GM12878 (cell line): ENCODE results near the gene FGF12. TPM values are rescaled to one million over a fixed set of nuclear protein-coding genes. Genes with fewer than 3 reads are reported as not detected.

Experiments used
- ATAC-seq: fragments of 200-7000 bp; cut with Tn5 transposase; 3 replicates; pipeline ENCODE4 v1.9.1; 2020; ENCODE audit warnings: mild to moderate bottlenecking, moderate library complexity
- BruUV-seq: library from RNA; stranded (reverse); fragments of 400-500 nt; replicated peaks from 2 replicates; lab custom pipeline; 2021; lab: Mats Ljungman, UMichigan
- CTCF ChIA-PET: fragments of 300-600 bp; sonication (Branson Sonifier 250); formaldehyde crosslinking; extraction: SDS; loops from one replicate; lab custom pipeline; 2021; ENCODE audit warnings: inconsistent platforms; lab: Yijun Ruan, JAX
- POLR2A ChIA-PET: fragments of 350-600 bp; formaldehyde crosslinking; extraction: SDS; loops from one replicate; lab custom pipeline; 2021; ENCODE audit warnings: inconsistent platforms; lab: Charles Lee
- RAD21 ChIA-PET: fragments of 300-600 bp; sonication (Branson Sonifier 250); formaldehyde crosslinking; loops from one replicate; lab custom pipeline; 2023; ENCODE audit warnings: antibody characterized with exemption; ENCODE audit not compliant: unreplicated experiment; lab: Charles Lee
- SMC1A ChIA-PET: fragments of 300-600 bp; sonication (Branson Sonifier 250); formaldehyde crosslinking; loops from one replicate; lab custom pipeline; 2023; ENCODE audit not compliant: unreplicated experiment, uncharacterized antibody; lab: Charles Lee
- DNase-seq: peaks from one replicate; pipeline ENCODE4 v3.0.0-alpha.2; 2011; ENCODE audit warnings: low read depth, low spot score
- FAIRE-seq: peaks from 3 replicates; lab custom pipeline; 2011; peaks lifted over from hg19 to GRCh38; lab: Jason Lieb, UNC
- H2AFZ ChIP-seq: 2 replicates; pipeline ENCODE4 v1.6.0; 2011; ENCODE audit warnings: low read depth, low read length, control low read depth; ENCODE audit not compliant: control insufficient read depth
- H3K27ac ChIP-seq: 2 replicates; pipeline ENCODE4 v1.5.1; 2011; ENCODE audit warnings: control low read depth; ENCODE audit not compliant: control insufficient read depth, insufficient read depth
- H3K27me3 ChIP-seq, 2 experiments: replicated peaks in 1 of 2; 2 replicates each; pipeline versions ENCODE4 v1.6.0 to v1.6.1; 2011; ENCODE audit warnings: low read length in 1 of 2; ENCODE audit not compliant: control insufficient read depth in 2 of 2, insufficient read depth in 2 of 2
- H3K36me3 ChIP-seq, 2 experiments: 2 replicates each; pipeline ENCODE4 v1.5.1; 2011; ENCODE audit warnings: low read length in 1 of 2; ENCODE audit not compliant: control insufficient read depth in 2 of 2, insufficient read depth in 2 of 2
- H3K4me1 ChIP-seq: 2 replicates; pipeline ENCODE4 v1.6.1; 2011; ENCODE audit warnings: mild to moderate bottlenecking, low read length, moderate library complexity, mixed read lengths; ENCODE audit not compliant: control insufficient read depth, insufficient read depth
- H3K4me2 ChIP-seq: 2 replicates; pipeline ENCODE4 v1.6.0; 2011; ENCODE audit warnings: control low read depth; ENCODE audit not compliant: control insufficient read depth, insufficient read depth
- H3K4me3 ChIP-seq: fragments of 200-600 bp; sonication (generic); 2 replicates; pipeline ENCODE4 v1.5.1; 2016
- H3K79me2 ChIP-seq: 2 replicates; pipeline ENCODE4 v1.6.0; 2011; ENCODE audit warnings: low read length; ENCODE audit not compliant: control insufficient read depth, insufficient read depth
- H3K9ac ChIP-seq: 2 replicates; pipeline ENCODE4 v1.8.0; 2011; ENCODE audit warnings: low read length, control low read depth, mixed read lengths; ENCODE audit not compliant: control insufficient read depth, insufficient read depth
- H3K9me3 ChIP-seq: replicated peaks from 3 replicates; pipeline ENCODE4 v1.5.1; 2011; ENCODE audit warnings: mild to moderate bottlenecking, low read length; ENCODE audit not compliant: control insufficient read depth, insufficient read depth
- H4K20me1 ChIP-seq: 2 replicates; pipeline ENCODE4 v1.6.0; 2011; ENCODE audit not compliant: control insufficient read depth, insufficient read depth
- CUX1 ChIP-seq: IDR thresholded peaks from 2 replicates; pipeline ENCODE4 v1.6.1; 2012; ENCODE audit warnings: improper control_type of control experiment, low read depth, low read length; ENCODE audit not compliant: insufficient replicate concordance
- MXI1 ChIP-seq: fragments of 150-350 bp; IDR thresholded peaks from 2 replicates; pipeline ENCODE4 v1.6.1; 2011; ENCODE audit warnings: low read depth, mild to moderate bottlenecking, inconsistent platforms, low read length, improper control_type of control experiment
- NFYB ChIP-seq: IDR thresholded peaks from 2 replicates; pipeline ENCODE4 v1.6.1; 2011; ENCODE audit warnings: low read depth, mild to moderate bottlenecking, low read length, improper control_type of control experiment, moderate library complexity; ENCODE audit not compliant: insufficient read depth
- POLR2A ChIP-seq: IDR thresholded peaks from 2 replicates; pipeline ENCODE4 v1.6.1; 2011; ENCODE audit warnings: low read depth, mild to moderate bottlenecking, low read length
- SIN3A ChIP-seq: IDR thresholded peaks from 2 replicates; pipeline ENCODE4 v1.6.1; 2012; ENCODE audit warnings: low read depth, low read length, improper control_type of control experiment
- SMAD5 ChIP-seq: IDR thresholded peaks from 2 replicates; pipeline ENCODE4 v1.6.1; 2016; ENCODE audit warnings: antibody characterized with exemption, low read depth
- SREBF1 ChIP-seq: IDR thresholded peaks from 2 replicates; pipeline ENCODE4 v1.6.1; 2012; ENCODE audit warnings: mild to moderate bottlenecking, low read length
- STAT3 ChIP-seq: IDR thresholded peaks from 2 replicates; pipeline ENCODE4 v1.6.1; 2011; ENCODE audit warnings: low read depth, low read length, improper control_type of control experiment
- TCF12 ChIP-seq: IDR thresholded peaks from 2 replicates; pipeline ENCODE4 v1.6.1; 2011; ENCODE audit warnings: low read depth, mild to moderate bottlenecking, low read length
- ZNF207 ChIP-seq: fragments of 450-650 bp; IDR thresholded peaks from 2 replicates; pipeline ENCODE4 v1.6.1; 2014; ENCODE audit warnings: antibody characterized with exemption, mild to moderate bottlenecking, borderline replicate concordance
- ZNF384 ChIP-seq: IDR thresholded peaks from 2 replicates; pipeline ENCODE4 v1.6.1; 2012; ENCODE audit warnings: low read depth, mild to moderate bottlenecking, low read length, improper control_type of control experiment, borderline replicate concordance
- WGBS: methylation state at CpG from one replicate; pipeline ENCODE4 v1.1.6; 2016; ENCODE audit warnings: low lambda C conversion rate; ENCODE audit not compliant: insufficient replicate concordance, insufficient coverage; ENCODE audit errors: missing lambda C conversion rate; 5-methylcytosine and 5-hydroxymethylcytosine counted together
- in situ Hi-C: fragments of 300-500 bp; cut with MboI; formaldehyde crosslinking; loops from 9 replicates; pipeline ENCODE4 v1.14.3; 2018; ENCODE audit warnings: mixed read lengths
- intact Hi-C: fragments of 100-400 bp; cut with micrococcal nuclease; formaldehyde crosslinking; loops from one replicate; pipeline ENCODE4 v1.14.2; 2022; ENCODE audit not compliant: unreplicated experiment
- polyA plus RNA-seq, 11 experiments: library from polyadenylated mRNA; depleted of rRNA in 4 of 11; unstranded in 6 of 11; stranded (reverse) in 5 of 11; fragments of >200 nt; fragmentation: Nextera tagmentation in 4 of 11; fragmentation: Illumina TruSeq in 1 of 11; extraction: Ambion mirVana in 4 of 11; extraction: Trizol in 1 of 11; gene quantifications; 1 replicate in 1 of 11; 2 replicates in 10 of 11; pipeline versions ENCODE4 v1.2.1 to v1.2.3, GENCODE V29; 2011 to 2016; ENCODE audit warnings: inconsistent platforms in 2 of 11, missing spikeins in 2 of 11, low read depth in 1 of 11
- total RNA-seq, 4 experiments: library from RNA; depleted of rRNA in 3 of 4; stranded (reverse); fragments of >200 nt in 3 of 4; fragmentation: Illumina TruSeq in 1 of 4; extraction: Trizol in 1 of 4; gene quantifications; 2 replicates each; pipeline versions ENCODE4 v1.2.1 to v1.2.3, GENCODE V29; 2013 to 2021

FGF12 gene
- total and polyA plus RNA-seq, 10 of the 15 experiments (the other 5 are each of a cell fraction or from before 2014, with no cell fraction given): 0.03 to 0.43 (median 0.13) TPM; not detected in 7

- FAIRE-seq: no peak
- no TSS peak for BruUV-seq
Observed at GRCh38 chr3:192444791-192445106, 282.6 kb downstream of the FGF12 start.

More at GRCh38 chr3:192444791-192445106, 282.6 kb downstream of the FGF12 start:
- TF ChIP-seq NFYB: no peak
- TF ChIP-seq SIN3A: no peak
- TF ChIP-seq ZNF384: no peak
- TF ChIP-seq SMAD5: no peak
- TF ChIP-seq SREBF1: no peak
- TF ChIP-seq ZNF207: no peak
- no peak for TF ChIP-seq POLR2A
- TF ChIP-seq STAT3: no peak
- TF ChIP-seq MXI1: no peak
- TF ChIP-seq CUX1: no peak
- no peak for TF ChIP-seq TCF12
- Histone ChIP-seq H3K27me3 (0 out of 4 replicates have a peak, but pooled peaks cover 0 to 1% of the 10 kb centered on the region in 2 experiments), H2AFZ (no peak overlapping the region), H3K4me3 (no peak overlapping the region), H3K4me1 (no peaks in the 10 kb centered on the region), H3K9me3 (no peaks in the 10 kb centered on the region), H3K36me3 (no peaks in the 10 kb centered on the region), H3K9ac (no peak overlapping the region), H3K27ac (no peak overlapping the region), H3K4me2 (no peak overlapping the region), H3K79me2 (no peaks in the 10 kb centered on the region), H4K20me1 (no peaks in the 10 kb centered on the region)
- SMC1A ChIA-PET: interaction anchor here (0.6 to 4.1 kb wide), 20 partner anchors 8 to 1632 kb away, joined by 3 to 23 read pairs (median 4); no protein-coding TSS in a partner anchor
- 19% methylated on average over 4 of the region's 4 CpGs for WGBS
- intact Hi-C loops (loop anchor here (1.0 to 10.0 kb wide), 3 partner anchors 256 to 1027 kb away; no protein-coding TSS in a partner anchor), in situ Hi-C loops (loop anchor here (5.0 to 25.0 kb wide), 2 partner anchors 257 to 1027 kb away; no protein-coding TSS in a partner anchor)
- CTCF ChIA-PET: interaction anchor here (0.6 to 3.8 kb wide), 54 partner anchors 8 to 1631 kb away, joined by 3 to 45 read pairs (median 4); no protein-coding TSS in a partner anchor
- DNase-seq (no peak), ATAC-seq (no peak)
- RAD21 ChIA-PET: interaction anchor here (0.6 to 2.5 kb wide), 16 partner anchors 8 to 1632 kb away, joined by 3 to 17 read pairs (median 4); no protein-coding TSS in a partner anchor
- POLR2A ChIA-PET: no interaction called here
